ENCODE measurements around the gene CTNNA1. TPM values are rescaled to one million over a fixed set of nuclear protein-coding genes. Genes with fewer than 3 reads are reported as not detected.

Gene CTNNA1
- total and polyA plus RNA-seq, 9 of the 15 experiments (the other 6 are each of a cell fraction or from before 2014, with no cell fraction given): 29.6 to 117 (median 89.1) TPM

GRCh38 chr5:138775034-138775433 is 21.8 kb downstream of the CTNNA1 start (continued):
- TF ChIP-seq FOXA3 (CRISPR knock-in tag; conservative IDR thresholded peaks at IDR 0.05 in 1 of 2, IDR thresholded peaks at IDR 0.05 in 1 of 2) (no peak), SLC30A9 (CRISPR knock-in tag; IDR thresholded peaks at IDR 0.05) (no peak), ZNF165 (CRISPR knock-in tag; IDR thresholded peaks at IDR 0.05; ENCODE audit: borderline replicate concordance) (no peak), XRCC5 (IDR thresholded peaks at IDR 0.05; ENCODE audit: low read depth, low read length) (no peak), ZFX (CRISPR knock-in tag; IDR thresholded peaks at IDR 0.05) (no peak)

GRCh38 chr5:138778234-138778633 is 25.0 kb downstream of the CTNNA1 start:
- 96% methylated on average over 11 of the region's 11 CpGs for WGBS (ENCODE audit: insufficient coverage, low coverage, missing lambda C conversion rate)
- Histone ChIP-seq H2AFZ (ENCODE audit: low read depth, low read length) (no peak overlapping the region), H3K36me3 (ENCODE audit: control insufficient read depth, insufficient read depth, low read length) (peaks cover 19% of the 10 kb centered on the region; the same call in 2 of the 3 replicates), H3K9me1 (ENCODE audit: control insufficient read depth, insufficient read depth, low read length) (no peaks in the 10 kb centered on the region), H3K4me3 (no peak overlapping the region), H3K9me3 (replicated peaks; ENCODE audit: control insufficient read depth, insufficient read depth, low read depth, low read length) (no peaks in the 10 kb centered on the region), H3K27ac (ENCODE audit: extremely low read depth, low read depth, low read length) (no peak overlapping the region), H3K79me2 (ENCODE audit: control insufficient read depth, insufficient read depth, low read length) (peaks cover 22% of the 10 kb centered on the region), H3K9ac (ENCODE audit: insufficient read depth in 1 of 2, low read depth in 2 of 2, low read length in 2 of 2) (no peak overlapping the region), H3K4me2 (ENCODE audit: insufficient read depth, low read length) (no peak overlapping the region), H4K20me1 (replicated peaks; ENCODE audit: control insufficient read depth, insufficient read depth, low read length) (no peaks in the 10 kb centered on the region), H3K4me1 (replicated peaks in 1 of 2; ENCODE audit: control insufficient read depth in 2 of 2, insufficient read depth in 2 of 2, low read length in 2 of 2) (no peaks in the 10 kb centered on the region), H3K27me3 (ENCODE audit: control insufficient read depth in 2 of 2, insufficient read depth in 2 of 2, low read length in 2 of 2) (no peaks in the 10 kb centered on the region)
- ChIA-PET POLR2A (interaction anchor here (0.7 kb wide), 1 partner anchor 11 kb away, joined by 4 read pairs; no protein-coding TSS in a partner anchor), CTCF (ENCODE audit: low intra/inter-chr PET ratio) (interaction anchor here (0.6 kb wide), 1 partner anchor 1446 kb away, joined by 3 read pairs; no protein-coding TSS in a partner anchor)
- DNase-seq (ENCODE audit: extremely low read depth in 1 of 4, low spot score in 3 of 4) (no peak), ATAC-seq (no peak), FAIRE-seq (no peak)
- intact Hi-C loops (cut with micrococcal nuclease): no loop called here
- no TSS peak for BruUV-seq (replicated peaks)
- TF ChIP-seq SUPT5H (IDR thresholded peaks at IDR 0.05) (no peak), SMARCA4 (IDR thresholded peaks at IDR 0.05) (no peak), SMAD4 (CRISPR knock-in tag; conservative IDR thresholded peaks at IDR 0.05) (no peak), CAMTA2 (CRISPR knock-in tag; conservative IDR thresholded peaks at IDR 0.05) (no peak)
- in situ Hi-C loops (cut with MboI): no loop called here

Measured in K562 (cell line).